Suprapubic skin (tissue), 4 donors: ENCODE data around the gene LRRFIP1.

ENCODE experiments used
- CTCF ChIP-seq, 2 donors: fragments of 200-600 bp in 1 of 2; fragments of 450-650 bp in 1 of 2; sonication (generic) in 1 of 2; IDR thresholded peaks; one replicate each; pipeline ENCODE4 v1.5.1; 2016 to 2019; ENCODE audit warnings: antibody characterized with exemption in 2 of 2, mild to moderate bottlenecking in 1 of 2, moderate library complexity in 1 of 2
- EP300 ChIP-seq: sonication (generic); formaldehyde crosslinking; IDR thresholded peaks from one replicate; pipeline ENCODE4 v1.6.1; 2017; ENCODE audit warnings: antibody characterized with exemption
- POLR2A ChIP-seq, 2 donors: fragments of 450-650 bp; IDR thresholded peaks; one replicate each; pipeline ENCODE4 v1.6.1; 2017; ENCODE audit warnings: antibody characterized with exemption in 2 of 2, mild to moderate bottlenecking in 2 of 2, moderate library complexity in 2 of 2
- POLR2AphosphoS5 ChIP-seq, 3 donors: sonication (generic); formaldehyde crosslinking; IDR thresholded peaks; one replicate each; pipeline ENCODE4 v1.6.1; 2017; ENCODE audit warnings: antibody characterized with exemption in 3 of 3

DNA sequence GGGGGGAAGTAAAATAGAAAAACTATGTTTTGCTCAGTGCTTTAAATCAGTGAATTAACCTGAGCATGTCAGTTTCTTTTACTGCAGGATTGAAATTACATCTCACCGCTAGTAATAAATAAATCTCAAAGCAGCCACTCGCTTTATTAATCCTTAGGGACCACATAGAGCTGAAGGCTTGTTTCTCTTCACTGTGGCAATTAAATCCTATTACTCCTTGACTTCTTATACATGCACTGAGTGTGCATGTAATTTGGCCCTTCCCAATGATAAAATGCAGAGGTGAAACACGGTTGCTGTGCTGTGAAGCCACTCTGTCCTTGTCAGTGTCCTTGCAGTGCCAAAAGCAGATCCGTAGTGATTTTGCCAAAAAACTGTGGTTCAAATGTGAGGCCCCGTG lies 94.1 kb downstream of the LRRFIP1 start:
- TF ChIP-seq POLR2AphosphoS5 (IDR thresholded peaks at IDR 0.05) = no peak
- no peak for TF ChIP-seq CTCF (IDR thresholded peaks at IDR 0.05)
- TF ChIP-seq POLR2A (IDR thresholded peaks at IDR 0.05) = no peak
- TF ChIP-seq EP300 = no peak
